WERI-Rb-1 (cell line): ENCODE results near the gene PRKRA.

Experiments
- DNase-seq: peaks from one replicate; pipeline ENCODE4 v3.0.0-alpha.2; 2020
- H3K27ac ChIP-seq: fragments of 250-450 bp; sonication (Bioruptor Pico); 2 replicates; pipeline ENCODE4 v1.5.1; 2020; ENCODE audit warnings: mild to moderate bottlenecking, moderate library complexity
- H3K27me3 ChIP-seq: fragments of 250-450 bp; sonication (Bioruptor Pico); 2 replicates; pipeline ENCODE4 v1.5.1; 2021; ENCODE audit warnings: mild to moderate bottlenecking, low read depth, moderate library complexity; ENCODE audit not compliant: insufficient read depth, severe bottlenecking
- H3K36me3 ChIP-seq: fragments of 250-450 bp; sonication (Bioruptor Pico); 2 replicates; pipeline ENCODE4 v1.5.1; 2020; ENCODE audit warnings: mild to moderate bottlenecking, moderate library complexity
- H3K4me3 ChIP-seq: 2 replicates; pipeline ENCODE4 v1.5.1; 2011; ENCODE audit warnings: low read depth, mild to moderate bottlenecking, control low read depth, low read length
- H3K9me3 ChIP-seq: fragments of 250-450 bp; sonication (Bioruptor Pico); 2 replicates; pipeline ENCODE4 v1.5.1; 2021; ENCODE audit warnings: mild to moderate bottlenecking, moderate library complexity; ENCODE audit not compliant: severe bottlenecking
- CTCF ChIP-seq: IDR thresholded peaks from 2 replicates; pipeline ENCODE4 v1.5.1; 2011; ENCODE audit warnings: low read depth, mild to moderate bottlenecking, control low read depth, inconsistent platforms, low read length

Gene PRKRA

DNA sequence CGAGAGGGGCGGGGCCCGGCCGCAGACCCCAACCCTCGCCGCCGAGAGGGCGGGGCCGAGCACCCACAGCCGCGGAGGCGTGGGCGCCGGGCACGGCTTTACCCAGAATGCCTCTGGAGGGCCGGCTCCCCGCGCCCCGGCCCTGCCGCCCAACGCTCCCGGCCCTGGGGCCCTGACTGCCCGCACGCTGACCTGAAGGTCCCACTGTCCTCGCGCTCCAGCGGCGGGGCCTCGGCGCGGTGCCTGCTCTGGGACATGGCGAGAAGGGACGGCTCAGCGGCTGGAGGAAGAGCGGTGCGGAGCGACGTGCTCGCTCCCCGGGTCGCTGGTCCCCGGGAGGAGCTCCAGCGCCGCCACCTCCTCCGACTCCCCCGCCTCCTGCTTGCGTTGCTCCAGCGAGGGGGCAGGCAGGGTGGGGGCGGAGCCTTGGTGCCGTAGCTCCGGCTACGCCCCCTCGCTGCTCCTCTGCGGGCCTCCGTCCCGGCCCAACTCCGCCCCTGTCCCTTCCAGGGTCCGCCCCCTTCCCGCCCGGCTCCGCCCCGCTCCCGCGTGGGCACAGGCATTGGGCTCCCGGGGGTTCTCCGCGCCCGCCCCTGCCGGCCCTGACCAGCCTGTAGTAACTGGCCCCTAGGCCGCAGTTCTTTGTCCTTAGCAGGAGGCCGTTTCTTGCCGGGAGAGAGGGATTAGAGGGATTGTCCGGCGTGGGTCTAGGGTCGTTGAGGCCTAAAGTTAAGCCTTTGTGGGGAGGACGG is at the start of gene PRKRA, which contains the start of gene PJVK:
Gene PRKRA, minus strand, starts transcription at position 402 of the 752 bp plus-strand sequence. Its CDS starts 145 bp downstream, at position 257.
Gene PJVK, plus strand, starts transcription at position 605 of the 752 bp plus-strand sequence. CDS start 2,032 bp downstream, outside the sequence.
- TF ChIP-seq CTCF: no peak
- no peaks in the 10 kb centered on the region for H3K9me3 ChIP-seq
- peaks cover 41% of the 10 kb centered on the region for H3K36me3 ChIP-seq
- H3K27ac ChIP-seq: peak within 1 kb of the TSS; percentile 99
- DNase-seq: peak; percentile 98
- H3K27me3 ChIP-seq: no peaks in the 10 kb centered on the region
- H3K4me3 ChIP-seq: peak within 1 kb of the TSS; percentile 92

DNA sequence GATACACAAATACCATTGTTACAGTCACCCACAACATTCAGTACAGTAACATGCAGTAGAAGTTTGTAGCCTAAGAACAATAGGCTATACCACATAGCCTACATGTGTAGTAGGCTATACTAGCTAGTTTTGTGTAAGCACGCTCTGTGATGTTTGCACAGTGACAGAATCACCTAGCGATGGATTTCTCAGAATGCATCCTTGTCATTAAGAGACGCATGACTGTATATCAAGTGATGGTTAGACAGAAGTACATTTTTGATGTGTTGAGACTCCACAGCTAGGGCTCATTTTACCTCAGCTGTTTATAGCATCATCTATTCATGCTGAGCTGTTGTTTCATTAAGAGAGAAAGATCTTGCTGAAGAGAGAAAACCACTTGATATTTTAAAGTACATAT is 48.7 kb upstream of the PRKRA start:
- no peaks in the 10 kb centered on the region for H3K27me3 ChIP-seq
- no peak overlapping the region for H3K4me3 ChIP-seq
- no peak for TF ChIP-seq CTCF
- H3K27ac ChIP-seq: no peak overlapping the region
- no peak for DNase-seq
- no peaks in the 10 kb centered on the region for H3K9me3 ChIP-seq
- H3K36me3 ChIP-seq: peaks cover 66% of the 10 kb centered on the region

- no peaks in the 10 kb centered on the region for H3K27me3 ChIP-seq
- TF ChIP-seq CTCF: no peak
- H3K9me3 ChIP-seq: no peaks in the 10 kb centered on the region
- no peak overlapping the region for H3K4me3 ChIP-seq
- peaks cover 74% of the 10 kb centered on the region for H3K36me3 ChIP-seq
- no peak overlapping the region for H3K27ac ChIP-seq
- DNase-seq: no peak
Observed at GRCh38 chr2:178498137-178498536, 47.2 kb upstream of the PRKRA start.

GRCh38 chr2:178496049-178496448 is 45.1 kb upstream of the PRKRA start:
- no peaks in the 10 kb centered on the region for H3K27me3 ChIP-seq
- no peak overlapping the region for H3K4me3 ChIP-seq
- no peak overlapping the region for H3K27ac ChIP-seq
- H3K36me3 ChIP-seq: peaks cover 68% of the 10 kb centered on the region
- H3K9me3 ChIP-seq: no peaks in the 10 kb centered on the region
- DNase-seq: no peak
- TF ChIP-seq CTCF: no peak

GRCh38 chr2:178491612-178492011 is 40.6 kb upstream of the PRKRA start:
- Histone ChIP-seq H3K9me3 (no peaks in the 10 kb centered on the region), H3K27me3 (no peaks in the 10 kb centered on the region), H3K4me3 (no peak overlapping the region), H3K27ac (no peak overlapping the region), H3K36me3 (peaks cover 48% of the 10 kb centered on the region)
- no peak for DNase-seq
- TF ChIP-seq CTCF: no peak
